Measurements from ENCODE around the gene WNT9A. TPM values are rescaled to one million over a fixed set of nuclear protein-coding genes. Genes with fewer than 3 reads are reported as not detected.

Gene WNT9A
- total RNA-seq, 6 experiments from 2014 or later, result 0.09 to 0.19 (median 0.10) TPM; not detected in 1

- no peak for TF ChIP-seq POLR2A (IDR thresholded peaks at IDR 0.05)
- no peak for TF ChIP-seq CTCF (IDR thresholded peaks at IDR 0.05)
- intact Hi-C loops (cut with DNase I), result no loop called here
- no peak overlapping the region for H3K27ac ChIP-seq
- H3K9me3 ChIP-seq, result no peaks in the 10 kb centered on the region
- no peaks in the 10 kb centered on the region for H3K4me1 ChIP-seq
- DNase-seq (no peak), ATAC-seq (no peak)
- H3K36me3 ChIP-seq, result no peaks in the 10 kb centered on the region
- WGBS (ENCODE audit: insufficient coverage, low coverage, low lambda C conversion rate, missing lambda C conversion rate), result 23% methylated on average over 4 of the region's 5 CpGs
- H3K4me3 ChIP-seq, result no peak overlapping the region
- no peaks in the 10 kb centered on the region for H3K27me3 ChIP-seq
These were observed 77.9 kb downstream of the WNT9A start for GRCh38 chr1:227869851-227870305.

- ATAC-seq, result no peak
- WGBS (ENCODE audit: insufficient coverage, low coverage, low lambda C conversion rate, missing lambda C conversion rate), result 53% methylated on average over 3 of the region's 5 CpGs
- no peaks in the 10 kb centered on the region for H3K27me3 ChIP-seq
These were observed 78.4 kb downstream of the WNT9A start for GRCh38 chr1:227869279-227869842.

More at GRCh38 chr1:227869279-227869842, 78.4 kb downstream of the WNT9A start:
- TF ChIP-seq CTCF (IDR thresholded peaks at IDR 0.05) (no peak), POLR2A (IDR thresholded peaks at IDR 0.05) (no peak)
- no peaks in the 10 kb centered on the region for H3K36me3 ChIP-seq
- no peak for DNase-seq
- peaks cover 0 to 3% (median 0%) of the 10 kb centered on the region in 4 donors for H3K9me3 ChIP-seq
- no peak overlapping the region for H3K27ac ChIP-seq
- no peaks in the 10 kb centered on the region for H3K4me1 ChIP-seq
- intact Hi-C loops (cut with DNase I), result no loop called here
- H3K4me3 ChIP-seq, result no peak overlapping the region

Small RNA genes within 50 kb of the gene (microRNA-seq; reads per million reads assigned to microRNA genes)
- gene MIR5008, result 0 reads per million in 2 donors

Small RNA genes within 50 kb of the gene (small RNA-seq; reads per million reads assigned to genes)
- 0 reads per million in 2 experiments for gene MIR5008
- gene SEPT14P17, result 0 reads per million in 2 experiments

Other genes starting within 250 kb of the WNT9A start
- gene JMJD4, start 212.6 kb downstream of the WNT9A start, total RNA-seq, result 10 to 100 TPM in 2 of 6 experiments, 1 to 10 TPM in 4; 7.2 to 17.7 (median 9.5) TPM
- gene SNAP47, start 212.5 kb downstream of the WNT9A start, total RNA-seq, result 10 to 100 TPM; 15.2 to 32.5 (median 24.8) TPM
- gene PRSS38, start 132.3 kb downstream of the WNT9A start, total RNA-seq, result not detected
- gene WNT3A, start 59.1 kb upstream of the WNT9A start, total RNA-seq, result not detected
- 100 to 1,000 TPM; 143 to 261 (median 193) TPM for gene ARF1, start 134.8 kb upstream of the WNT9A start, total RNA-seq
- 1 to 10 TPM; 3.4 to 6.3 (median 5.2) TPM for gene C1orf35, start 155.4 kb upstream of the WNT9A start, total RNA-seq
- 10 to 100 TPM; 24.2 to 75.9 (median 38.0) TPM for gene MRPL55, start 161.4 kb upstream of the WNT9A start, total RNA-seq
- gene GUK1, start 192.3 kb upstream of the WNT9A start, total RNA-seq, result 100 to 1,000 TPM in 4 of 6 experiments, 10 to 100 TPM in 2; 78.0 to 235 (median 108) TPM
- gene GJC2, start 202.0 kb upstream of the WNT9A start, total RNA-seq, result under 1 TPM in 5 of 6 experiments, not detected in 1; 0.12 to 0.44 (median 0.16) TPM
- 1 to 10 TPM; 5.1 to 8.0 (median 6.1) TPM for gene IBA57, start 217.9 kb upstream of the WNT9A start, total RNA-seq

Measured in right lobe of liver (tissue), 6 donors.